Activated CD4-positive, alpha-beta T cell treated with anti-CD3 and anti-CD28 coated beads, Interleukin-2, amount 50 U/mL, for 24 hours (primary cell): Measurements from ENCODE around the gene GTPBP10.

Experiments used
- DNase-seq, 2 donors: peaks; one replicate each; pipeline ENCODE4 v3.0.0-alpha.2; 2020; ENCODE audit warnings: low read depth in 1 of 2, low spot score in 1 of 2

Gene GTPBP10

DNA sequence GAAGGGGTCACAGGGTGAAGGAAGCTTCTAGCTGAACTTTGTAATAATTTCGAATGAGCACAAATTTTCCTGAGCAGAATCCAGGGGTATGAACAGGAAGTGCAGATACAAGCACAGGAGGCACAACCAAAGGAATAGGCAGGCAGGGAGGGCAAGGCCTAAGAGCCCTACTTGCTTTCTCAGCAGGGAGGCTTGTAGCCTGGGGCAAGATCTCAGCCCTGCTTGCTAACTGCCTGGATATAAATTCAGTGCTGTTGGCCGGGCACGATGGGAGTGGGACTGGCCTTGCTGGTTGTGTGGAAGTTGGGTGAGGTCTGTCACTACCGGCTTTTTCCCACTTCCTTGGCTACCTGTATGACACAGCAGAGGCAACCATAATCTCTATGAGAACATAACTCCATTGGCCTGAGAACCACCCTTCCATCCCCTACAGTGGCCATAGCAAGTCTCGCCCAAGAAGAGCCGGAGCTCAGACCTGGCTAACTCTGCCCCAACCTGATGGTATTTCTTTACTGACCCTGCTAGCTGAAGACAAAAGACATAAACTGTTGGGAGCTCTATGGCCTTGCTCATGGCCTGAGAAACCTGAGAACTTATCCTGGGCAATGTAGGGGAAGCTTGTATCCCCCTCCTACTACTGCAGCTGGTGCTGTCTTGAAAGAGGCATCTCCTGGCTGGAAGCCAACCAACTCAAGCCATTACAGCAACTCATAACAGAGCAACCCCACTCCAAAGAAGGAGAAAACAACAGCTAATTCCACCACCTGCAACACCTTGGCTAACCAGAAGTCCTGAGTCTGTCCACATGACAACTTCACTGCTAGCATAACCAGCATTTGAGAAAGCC, 84.3 kb downstream of the GTPBP10 start:
- DNase-seq: no peak

DNA sequence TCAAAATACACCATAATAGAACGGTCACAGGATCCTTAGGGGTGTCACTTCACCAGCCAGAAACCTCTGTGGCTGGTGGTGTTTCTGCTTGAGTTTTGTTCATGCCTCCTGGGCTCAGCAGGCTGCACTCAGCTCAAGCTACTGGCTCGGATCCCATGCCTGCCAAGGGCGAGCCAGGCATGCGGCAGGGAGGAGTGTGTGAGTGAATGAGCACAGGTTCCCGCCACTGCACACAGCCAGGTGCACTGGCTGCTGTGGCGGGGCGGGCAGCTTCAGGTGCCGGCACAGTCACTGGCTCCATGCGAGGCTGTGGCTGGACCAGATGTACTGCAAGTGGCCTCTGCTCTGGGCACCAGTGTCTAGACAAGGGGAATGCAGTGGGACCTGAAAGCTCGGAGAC, 86.2 kb downstream of the GTPBP10 start:
- DNase-seq: no peak

DNA sequence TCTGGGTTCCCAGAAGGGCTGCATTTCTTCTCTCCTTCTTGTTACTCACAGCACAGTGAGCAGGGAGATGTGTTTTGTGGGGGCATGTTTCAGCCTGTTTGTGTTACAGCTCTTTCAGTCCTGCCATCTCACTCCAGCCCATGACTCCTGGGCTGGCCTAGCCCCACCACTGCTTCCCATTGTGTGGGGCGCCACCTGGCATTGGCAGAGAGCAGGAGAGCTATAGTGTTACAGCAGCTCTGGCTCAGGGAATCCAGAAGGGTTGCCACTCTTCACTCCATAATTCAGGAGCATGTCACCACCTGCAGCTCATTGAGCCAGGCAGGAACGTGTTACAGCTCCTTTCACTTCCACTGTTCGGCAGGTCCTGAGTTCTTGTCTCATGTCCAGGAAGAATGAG, 86.7 kb downstream of the GTPBP10 start:
- DNase-seq: no peak
